Measurements from ENCODE around the gene SEC14L2.
"Not testable (repeated sequence)": the region's sequence is repeated elsewhere in the genome, so short reads cannot be mapped to it uniquely, and the experiment has no call there.

Gene SEC14L2

GRCh38 chr22:30460555-30460954, 63.7 kb downstream of the SEC14L2 start:
- not testable (repeated sequence) for DNase-seq

GRCh38 chr22:30469165-30469564, 72.3 kb downstream of the SEC14L2 start:
- DNase-seq = no peak

GRCh38 chr22:30470655-30471054, 73.8 kb downstream of the SEC14L2 start:
- no peak for DNase-seq

GRCh38 chr22:30471616-30472318, 74.9 kb downstream of the SEC14L2 start, which contains the start of gene SEC14L3:
SEC14L3 (minus strand) TSS chr22:30472017; CDS start chr22:30471958, 59 bp downstream.
- DNase-seq = no peak

- DNase-seq = no peak
Measured at GRCh38 chr22:30472994-30473720, 76.3 kb downstream of the SEC14L2 start.

GRCh38 chr22:30474121-30474520, 77.3 kb downstream of the SEC14L2 start:
- no peak for DNase-seq
